Ectodermal cell (in vitro differentiated cells): Measurements from ENCODE around the gene GRID1.

Source experiments
- H3K27ac ChIP-seq: 2 replicates; pipeline ENCODE4 v1.7.0; 2013; ENCODE audit warnings: mild to moderate bottlenecking, low read depth, low read length; ENCODE audit not compliant: insufficient read depth, poor library complexity, severe bottlenecking
- H3K27me3 ChIP-seq: 2 replicates; pipeline ENCODE4 v1.7.0; 2013; ENCODE audit warnings: mild to moderate bottlenecking, low read length; ENCODE audit not compliant: insufficient read depth, control insufficient read depth, poor library complexity, severe bottlenecking
- H3K36me3 ChIP-seq: one replicate; pipeline ENCODE4 v1.7.0; 2013; ENCODE audit warnings: low read length; ENCODE audit not compliant: control insufficient read depth, insufficient read depth
- H3K4me1 ChIP-seq: one replicate; pipeline ENCODE4 v1.7.0; 2013; ENCODE audit warnings: low read length; ENCODE audit not compliant: control insufficient read depth, insufficient read depth
- H3K4me3 ChIP-seq: 2 replicates; pipeline ENCODE4 v1.7.0; 2013; ENCODE audit warnings: low read depth, low read length, control low read depth; ENCODE audit not compliant: insufficient read depth
- H3K9me3 ChIP-seq: 2 replicates; pipeline ENCODE4 v1.7.0; 2013; ENCODE audit warnings: mild to moderate bottlenecking, low read length, moderate library complexity; ENCODE audit not compliant: control insufficient read depth
- WGBS, 2 experiments: methylation state at CpG; one replicate each; pipeline ENCODE4 v1.1.7; 2013; ENCODE audit warnings: missing lambda C conversion rate in 2 of 2; 5-methylcytosine and 5-hydroxymethylcytosine counted together

Gene GRID1

DNA sequence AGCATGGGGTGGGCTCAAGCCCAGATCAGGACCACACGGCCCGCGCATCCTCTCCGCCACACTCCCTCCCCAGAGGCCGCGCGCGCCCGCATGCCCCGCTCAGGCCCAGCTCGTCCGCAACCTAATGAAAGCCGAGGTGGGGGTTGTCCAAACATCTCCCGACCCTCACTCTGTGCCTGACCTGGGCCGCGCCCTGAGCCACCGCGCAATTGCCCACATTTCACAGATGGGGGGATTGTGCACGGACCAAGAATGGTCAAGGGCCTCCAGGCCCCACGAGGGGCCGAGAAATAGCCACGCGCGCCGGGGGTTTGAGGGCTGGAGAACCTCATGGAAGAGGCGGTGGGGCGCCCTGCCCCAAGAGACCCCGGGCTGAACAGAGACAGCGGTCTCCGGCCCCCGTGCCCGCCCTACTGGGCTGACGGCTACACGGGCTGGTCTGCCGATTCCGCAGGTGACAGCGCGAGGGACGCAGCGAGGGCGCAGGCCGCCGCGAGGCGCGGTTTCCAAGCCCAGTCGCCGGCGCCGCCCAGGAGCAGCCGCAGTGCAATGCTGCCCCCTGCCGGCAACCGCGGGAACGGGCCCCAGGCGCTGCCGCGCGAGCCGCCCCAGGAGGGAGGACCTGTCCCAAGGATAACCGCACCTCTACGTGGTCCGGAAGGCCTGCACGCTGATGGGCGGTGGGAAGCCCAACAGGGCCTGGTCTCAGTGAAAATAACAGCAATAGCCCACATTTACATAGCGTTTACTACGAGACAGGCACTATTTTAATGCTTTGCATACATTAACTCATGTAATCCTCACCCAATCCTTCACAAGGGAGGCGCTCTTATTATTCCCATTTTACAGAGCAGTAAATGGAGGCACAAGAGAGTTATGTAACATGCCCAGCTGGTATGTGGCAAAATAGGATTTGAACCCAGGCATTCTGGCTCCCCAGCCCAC, 10.5 kb upstream of the GRID1 start:
- no peak overlapping the region for H3K27ac ChIP-seq
- H3K9me3 ChIP-seq: no peaks in the 10 kb centered on the region
- H3K36me3 ChIP-seq: no peaks in the 10 kb centered on the region
- no peaks in the 10 kb centered on the region for H3K4me1 ChIP-seq
- 30 to 31% methylated on average over 68 of the region's 68 CpGs for WGBS, 2 experiments
- H3K4me3 ChIP-seq: no peak overlapping the region
- peaks cover 37% of the 10 kb centered on the region for H3K27me3 ChIP-seq

DNA sequence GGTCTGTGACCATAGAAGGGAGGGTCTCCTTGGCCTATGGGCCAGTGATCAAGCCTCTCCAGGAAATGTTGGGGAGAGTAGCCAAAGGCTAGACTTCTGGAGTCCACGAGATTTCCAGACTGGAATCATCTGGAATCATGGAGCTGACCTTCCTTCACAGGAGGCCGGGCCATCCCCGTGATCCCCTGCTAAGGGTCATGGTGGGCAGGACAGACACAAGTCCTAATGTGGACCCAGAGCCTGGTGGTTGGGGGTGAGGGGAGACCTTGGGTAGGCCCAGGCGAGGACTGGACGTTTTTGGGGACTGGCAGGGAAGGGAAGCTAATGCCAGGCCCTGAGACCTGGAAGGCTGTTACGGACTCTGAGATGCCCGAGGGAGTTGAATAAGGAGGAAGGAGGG, 9.8 kb upstream of the GRID1 start:
- 90 to 91% methylated on average over 7 of the region's 7 CpGs for whole genome bisulfite sequencing, 2 experiments
- H3K36me3 ChIP-seq: no peaks in the 10 kb centered on the region
- H3K4me3 ChIP-seq: no peak overlapping the region
- H3K27ac ChIP-seq: no peak overlapping the region
- H3K4me1 ChIP-seq: no peaks in the 10 kb centered on the region
- H3K9me3 ChIP-seq: no peaks in the 10 kb centered on the region
- H3K27me3 ChIP-seq: peaks cover 43% of the 10 kb centered on the region

DNA sequence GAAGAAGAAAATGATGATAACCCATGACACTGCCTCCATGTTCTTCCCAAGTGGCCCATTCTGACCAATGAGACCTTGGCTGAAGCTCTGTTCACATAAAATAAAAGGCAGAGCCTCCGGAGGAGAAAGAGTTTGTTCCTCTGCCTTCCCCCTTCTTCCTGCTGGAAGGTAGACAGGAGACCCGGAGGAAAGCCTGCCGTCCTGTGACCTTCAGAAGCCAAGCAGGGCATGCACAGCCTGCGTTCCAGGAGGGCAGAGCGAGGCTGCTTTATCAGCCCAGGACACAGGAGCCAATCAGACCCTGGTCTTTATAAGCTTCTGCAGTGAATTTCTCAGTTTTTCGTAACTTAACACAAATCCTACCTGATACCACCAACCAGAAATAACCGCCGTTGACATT, 8.6 kb upstream of the GRID1 start:
- no peaks in the 10 kb centered on the region for H3K4me1 ChIP-seq
- H3K27ac ChIP-seq: no peak overlapping the region
- peaks cover 47% of the 10 kb centered on the region for H3K27me3 ChIP-seq
- no peak overlapping the region for H3K4me3 ChIP-seq
- no peaks in the 10 kb centered on the region for H3K36me3 ChIP-seq
- 82% methylated on average over 8 of the region's 8 CpGs for WGBS, 2 experiments
- H3K9me3 ChIP-seq: no peaks in the 10 kb centered on the region

DNA sequence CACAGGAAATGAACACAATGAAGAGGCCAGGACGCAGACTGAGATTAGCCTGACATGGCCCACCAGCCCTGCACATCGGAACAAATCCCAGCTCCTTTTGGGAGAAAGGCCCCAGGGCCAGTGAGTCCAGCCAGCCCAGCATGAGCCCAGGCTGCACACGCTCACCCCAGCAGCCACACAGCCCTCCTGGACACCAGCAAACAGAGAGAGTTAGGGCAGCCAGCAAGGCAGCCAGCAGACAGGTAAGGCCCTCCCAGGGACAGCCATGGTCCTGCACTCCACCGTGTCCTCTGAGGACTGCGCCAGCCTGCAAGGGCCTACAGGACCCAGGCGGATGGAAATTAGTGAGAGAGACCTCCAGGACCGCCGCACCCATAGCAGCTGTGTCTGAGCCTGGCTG, 8.1 kb upstream of the GRID1 start:
- Histone ChIP-seq H3K4me1 (no peaks in the 10 kb centered on the region), H3K27me3 (peaks cover 52% of the 10 kb centered on the region), H3K36me3 (no peaks in the 10 kb centered on the region), H3K4me3 (no peak overlapping the region), H3K9me3 (no peaks in the 10 kb centered on the region), H3K27ac (no peak overlapping the region)
- WGBS, 2 experiments: 71 to 73% methylated on average over 8 of the region's 8 CpGs

DNA sequence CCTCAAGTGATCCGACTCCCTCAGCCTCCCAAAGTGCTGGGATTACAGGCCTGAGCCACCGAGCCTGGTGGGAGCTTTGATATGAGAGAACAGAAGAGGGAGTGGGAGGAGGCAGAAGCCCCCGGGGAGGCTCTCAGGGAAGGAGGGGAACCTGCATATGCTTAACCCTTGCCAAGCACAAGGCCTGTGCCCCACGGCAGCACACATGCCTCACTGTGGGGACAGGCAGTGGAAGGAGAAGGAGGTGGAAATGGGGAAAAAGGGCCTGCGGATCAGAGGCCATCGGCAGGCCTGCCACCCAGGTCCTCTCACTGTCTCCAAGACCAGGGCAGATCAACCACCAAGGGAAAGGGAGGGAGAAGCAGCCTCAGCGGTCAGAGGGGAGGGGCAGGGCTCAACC, 7.2 kb upstream of the GRID1 start:
- Histone ChIP-seq H3K27ac (no peak overlapping the region), H3K27me3 (peaks cover 61% of the 10 kb centered on the region), H3K36me3 (no peaks in the 10 kb centered on the region), H3K4me3 (no peak overlapping the region), H3K4me1 (no peaks in the 10 kb centered on the region), H3K9me3 (no peaks in the 10 kb centered on the region)
- 68 to 71% methylated on average over 7 of the region's 7 CpGs for WGBS, 2 experiments

DNA sequence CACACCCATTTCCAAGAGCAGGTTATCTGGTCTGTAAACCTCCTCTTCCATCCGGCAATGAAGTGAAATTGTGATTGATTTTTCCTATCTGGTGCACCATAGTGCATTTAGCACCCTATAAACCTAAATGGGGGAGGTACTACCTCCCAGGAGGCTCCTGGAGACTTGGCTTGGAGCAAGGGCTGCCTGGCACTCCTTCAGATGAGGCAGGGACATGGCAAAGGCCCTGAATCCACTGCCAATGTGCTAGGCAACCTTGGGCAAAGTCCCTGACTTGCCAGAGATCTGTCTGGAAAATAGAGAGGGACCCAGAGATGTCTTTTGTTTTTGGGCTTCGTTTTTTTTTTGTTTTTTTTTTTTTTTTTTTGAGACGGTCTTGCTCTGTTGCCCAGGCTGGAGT, 6.7 kb upstream of the GRID1 start:
- Histone ChIP-seq H3K9me3 (no peaks in the 10 kb centered on the region), H3K4me3 (no peak overlapping the region), H3K36me3 (no peaks in the 10 kb centered on the region), H3K27ac (no peak overlapping the region), H3K27me3 (peaks cover 63% of the 10 kb centered on the region), H3K4me1 (no peaks in the 10 kb centered on the region)
- WGBS, 2 experiments: 89 to 92% methylated on average over 2 to 3 of the region's 3 CpGs

DNA sequence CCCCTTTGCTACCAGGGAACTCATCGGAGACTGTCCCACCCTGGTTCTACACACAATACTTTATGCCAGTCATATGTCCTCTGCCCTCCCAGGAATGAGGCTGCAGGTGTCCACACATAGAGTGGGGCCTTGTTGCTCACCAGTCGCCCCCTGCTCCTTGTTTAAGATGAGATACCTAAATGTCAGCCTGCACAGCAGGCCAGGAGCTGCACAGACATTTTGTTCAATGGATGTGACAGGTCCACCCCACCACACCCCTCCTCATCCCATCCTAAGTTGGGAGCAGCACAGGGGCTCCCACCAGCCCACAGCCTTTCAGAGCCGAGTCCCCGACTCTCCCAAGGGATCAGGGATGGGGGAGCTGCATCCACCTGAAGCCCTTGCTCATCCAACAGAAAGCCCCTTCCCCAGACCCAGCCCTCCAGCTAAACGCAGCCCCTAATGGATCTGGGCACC, 6.2 kb upstream of the GRID1 start:
- Histone ChIP-seq H3K27me3 (peaks cover 63% of the 10 kb centered on the region), H3K4me1 (no peaks in the 10 kb centered on the region), H3K9me3 (no peaks in the 10 kb centered on the region), H3K27ac (no peak overlapping the region), H3K4me3 (no peak overlapping the region), H3K36me3 (no peaks in the 10 kb centered on the region)
- WGBS, 2 experiments: 89 to 93% methylated on average over 5 of the region's 5 CpGs

DNA sequence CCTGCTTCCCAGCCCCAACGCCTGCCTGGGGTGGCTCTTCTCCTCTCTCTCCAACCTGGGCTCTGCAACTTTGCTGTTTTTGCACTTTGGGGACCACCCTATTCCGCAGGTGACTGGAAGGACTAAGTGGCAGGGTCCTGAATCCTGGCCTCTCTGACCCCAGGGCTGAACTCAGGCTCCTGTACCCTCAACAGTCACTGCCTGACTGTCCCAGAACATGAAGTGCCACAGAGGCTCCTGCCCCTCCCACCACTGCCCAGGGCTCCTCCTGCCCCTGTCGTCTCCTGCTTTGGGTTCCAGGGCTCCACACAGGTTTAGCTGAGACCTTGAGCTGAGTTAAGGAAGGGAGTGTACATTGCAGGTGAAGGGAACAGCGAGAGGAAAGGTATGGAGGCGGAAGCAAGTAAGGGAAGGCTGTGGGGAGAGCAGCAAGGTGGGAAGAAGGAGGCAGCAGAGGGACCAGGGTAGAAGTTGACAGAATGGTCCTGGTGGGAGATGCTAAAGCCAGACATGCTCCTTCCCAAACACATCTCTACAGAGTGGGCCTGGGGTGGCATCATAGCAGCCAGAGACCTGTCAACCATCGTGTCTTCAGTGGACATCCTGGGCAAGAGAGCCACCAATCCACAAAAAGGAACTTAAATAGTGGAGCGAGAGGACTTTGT, 5.7 kb upstream of the GRID1 start:
- 68 to 71% methylated on average over 7 of the region's 7 CpGs for WGBS, 2 experiments
- H3K4me3 ChIP-seq: no peak overlapping the region
- peaks cover 63% of the 10 kb centered on the region for H3K27me3 ChIP-seq
- no peaks in the 10 kb centered on the region for H3K9me3 ChIP-seq
- no peaks in the 10 kb centered on the region for H3K36me3 ChIP-seq
- no peak overlapping the region for H3K27ac ChIP-seq
- H3K4me1 ChIP-seq: no peaks in the 10 kb centered on the region

DNA sequence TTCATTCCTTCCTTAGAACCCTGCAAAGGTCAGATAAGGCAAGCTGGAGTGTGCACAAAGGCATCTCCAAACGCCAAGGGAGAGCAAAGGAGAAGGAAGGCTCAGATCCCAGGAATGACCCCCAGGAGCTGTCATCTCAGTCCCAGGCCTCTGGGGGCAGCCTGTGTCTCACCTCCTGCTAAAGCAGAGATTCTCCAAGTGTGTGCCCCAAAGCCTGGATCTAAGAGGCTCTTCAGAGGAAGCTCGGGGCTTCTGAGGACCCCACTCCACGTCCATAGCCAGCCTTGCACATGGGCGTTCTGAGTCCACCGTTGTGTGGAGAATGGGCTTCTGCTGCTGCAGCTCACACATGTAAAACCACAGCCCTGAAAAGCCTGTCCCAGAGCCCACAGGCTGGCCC, 5.1 kb upstream of the GRID1 start:
- no peak overlapping the region for H3K4me3 ChIP-seq
- WGBS, 2 experiments: 82 to 83% methylated on average over 5 of the region's 5 CpGs
- no peaks in the 10 kb centered on the region for H3K36me3 ChIP-seq
- no peaks in the 10 kb centered on the region for H3K9me3 ChIP-seq
- no peak overlapping the region for H3K27ac ChIP-seq
- peaks cover 64% of the 10 kb centered on the region for H3K27me3 ChIP-seq
- no peaks in the 10 kb centered on the region for H3K4me1 ChIP-seq

DNA sequence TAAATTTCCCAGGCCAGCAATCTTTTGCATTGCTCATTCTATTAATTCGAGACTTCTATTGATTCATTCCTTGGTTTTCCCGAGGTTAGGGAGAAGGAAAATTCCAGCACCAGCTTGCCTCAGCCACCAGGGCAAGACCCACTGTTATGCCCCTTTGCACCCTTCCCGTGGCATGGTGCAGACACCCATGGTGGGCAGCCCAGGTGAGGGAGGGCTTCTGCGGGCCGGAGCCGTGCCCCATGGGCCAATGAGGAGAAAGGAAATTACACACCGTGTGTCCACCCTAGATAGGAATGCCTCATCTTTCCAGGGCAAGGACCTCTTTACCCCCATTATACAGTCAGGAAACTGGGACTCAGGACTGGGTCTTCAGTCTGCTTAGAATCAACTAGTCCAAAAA, 4.5 kb upstream of the GRID1 start:
- H3K4me3 ChIP-seq: no peak overlapping the region
- no peak overlapping the region for H3K27ac ChIP-seq
- 92 to 97% methylated on average over 7 of the region's 7 CpGs for whole genome bisulfite sequencing, 2 experiments
- H3K9me3 ChIP-seq: no peaks in the 10 kb centered on the region
- no peaks in the 10 kb centered on the region for H3K4me1 ChIP-seq
- H3K36me3 ChIP-seq: no peaks in the 10 kb centered on the region
- peaks cover 64% of the 10 kb centered on the region for H3K27me3 ChIP-seq
